Parathyroid adenoma (tissue), 2 donors: Measurements from ENCODE around the gene EFCAB14.
A peak's percentile ranks its signal among the peaks of the same experiment; 100 is the strongest.
"Not testable (repeated sequence)": the region's sequence is repeated elsewhere in the genome, so short reads cannot be mapped to it uniquely, and the experiment has no call there.

Source experiments
- H2AFZ ChIP-seq: fragments of 300-600 bp; sonication (generic); one replicate; pipeline ENCODE4 v1.7.0; 2017; ENCODE audit warnings: antibody characterized with exemption, mild to moderate bottlenecking
- H3K27ac ChIP-seq: fragments of 300-600 bp; sonication (generic); one replicate; pipeline ENCODE4 v1.7.0; 2017
- H3K27me3 ChIP-seq: fragments of 300-600 bp; sonication (generic); one replicate; pipeline ENCODE4 v1.7.0; 2017; ENCODE audit warnings: low read length; ENCODE audit not compliant: control insufficient read depth, insufficient read depth
- H3K36me3 ChIP-seq: fragments of 300-600 bp; sonication (generic); one replicate; pipeline ENCODE4 v1.7.0; 2017; ENCODE audit warnings: low read length; ENCODE audit not compliant: control insufficient read depth, insufficient read depth
- H3K4me1 ChIP-seq: fragments of 300-600 bp; sonication (generic); one replicate; pipeline ENCODE4 v1.7.0; 2017; ENCODE audit warnings: control low read depth
- H3K4me2 ChIP-seq: fragments of 300-600 bp; sonication (generic); one replicate; pipeline ENCODE4 v1.7.0; 2017; ENCODE audit warnings: low read length
- H3K4me3 ChIP-seq: fragments of 300-600 bp; sonication (generic); one replicate; pipeline ENCODE4 v1.7.0; 2017; ENCODE audit warnings: low read depth, low read length
- H3K79me2 ChIP-seq: fragments of 300-600 bp; sonication (generic); one replicate; pipeline ENCODE4 v1.7.0; 2017; ENCODE audit warnings: control low read depth
- H3K9ac ChIP-seq: fragments of 300-600 bp; sonication (generic); one replicate; pipeline ENCODE4 v1.7.0; 2017; ENCODE audit warnings: mild to moderate bottlenecking
- H3K9me3 ChIP-seq: fragments of 300-600 bp; sonication (generic); one replicate; pipeline ENCODE4 v1.7.0; 2017; ENCODE audit warnings: low read length; ENCODE audit not compliant: control insufficient read depth
- TF ChIP-seq, protein P1 (sequence below): fragments of 300-600 bp; sonication (generic); IDR thresholded peaks from one replicate; pipeline ENCODE4 v1.7.0; 2017; ENCODE audit warnings: antibody characterized with exemption, mild to moderate bottlenecking
- donor health status: primary hyperparathyroidism.

The EFCAB14 gene

GRCh38 chr1:46724991-46725735 is 6.2 kb upstream of the EFCAB14 start:
- Histone ChIP-seq H3K27me3 (no peaks in the 10 kb centered on the region), H3K9ac (no peak overlapping the region), H3K4me1 (no peaks in the 10 kb centered on the region), H3K27ac (no peak overlapping the region), H3K36me3 (no peaks in the 10 kb centered on the region), H3K4me3 (no peak overlapping the region), H3K79me2 (no peaks in the 10 kb centered on the region), H2AFZ (no peak overlapping the region), H3K9me3 (no peaks in the 10 kb centered on the region), H3K4me2 (peak overlapping the region; percentile 23)
- TF ChIP-seq, protein P1, sequence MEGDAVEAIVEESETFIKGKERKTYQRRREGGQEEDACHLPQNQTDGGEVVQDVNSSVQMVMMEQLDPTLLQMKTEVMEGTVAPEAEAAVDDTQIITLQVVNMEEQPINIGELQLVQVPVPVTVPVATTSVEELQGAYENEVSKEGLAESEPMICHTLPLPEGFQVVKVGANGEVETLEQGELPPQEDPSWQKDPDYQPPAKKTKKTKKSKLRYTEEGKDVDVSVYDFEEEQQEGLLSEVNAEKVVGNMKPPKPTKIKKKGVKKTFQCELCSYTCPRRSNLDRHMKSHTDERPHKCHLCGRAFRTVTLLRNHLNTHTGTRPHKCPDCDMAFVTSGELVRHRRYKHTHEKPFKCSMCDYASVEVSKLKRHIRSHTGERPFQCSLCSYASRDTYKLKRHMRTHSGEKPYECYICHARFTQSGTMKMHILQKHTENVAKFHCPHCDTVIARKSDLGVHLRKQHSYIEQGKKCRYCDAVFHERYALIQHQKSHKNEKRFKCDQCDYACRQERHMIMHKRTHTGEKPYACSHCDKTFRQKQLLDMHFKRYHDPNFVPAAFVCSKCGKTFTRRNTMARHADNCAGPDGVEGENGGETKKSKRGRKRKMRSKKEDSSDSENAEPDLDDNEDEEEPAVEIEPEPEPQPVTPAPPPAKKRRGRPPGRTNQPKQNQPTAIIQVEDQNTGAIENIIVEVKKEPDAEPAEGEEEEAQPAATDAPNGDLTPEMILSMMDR = peak; percentile 68

GRCh38 chr1:46723901-46724300 is 5.0 kb upstream of the EFCAB14 start:
- H3K27ac ChIP-seq = no peak overlapping the region
- no peak overlapping the region for H3K9ac ChIP-seq
- peaks cover 2% of the 10 kb centered on the region for H3K4me1 ChIP-seq
- H3K79me2 ChIP-seq = no peaks in the 10 kb centered on the region
- TF ChIP-seq, protein P1 = no peak
- H3K4me2 ChIP-seq = no peak overlapping the region
- H3K4me3 ChIP-seq = no peak overlapping the region
- H3K9me3 ChIP-seq = no peaks in the 10 kb centered on the region
- H3K27me3 ChIP-seq = no peaks in the 10 kb centered on the region
- H3K36me3 ChIP-seq = no peaks in the 10 kb centered on the region
- no peak overlapping the region for H2AFZ ChIP-seq

DNA sequence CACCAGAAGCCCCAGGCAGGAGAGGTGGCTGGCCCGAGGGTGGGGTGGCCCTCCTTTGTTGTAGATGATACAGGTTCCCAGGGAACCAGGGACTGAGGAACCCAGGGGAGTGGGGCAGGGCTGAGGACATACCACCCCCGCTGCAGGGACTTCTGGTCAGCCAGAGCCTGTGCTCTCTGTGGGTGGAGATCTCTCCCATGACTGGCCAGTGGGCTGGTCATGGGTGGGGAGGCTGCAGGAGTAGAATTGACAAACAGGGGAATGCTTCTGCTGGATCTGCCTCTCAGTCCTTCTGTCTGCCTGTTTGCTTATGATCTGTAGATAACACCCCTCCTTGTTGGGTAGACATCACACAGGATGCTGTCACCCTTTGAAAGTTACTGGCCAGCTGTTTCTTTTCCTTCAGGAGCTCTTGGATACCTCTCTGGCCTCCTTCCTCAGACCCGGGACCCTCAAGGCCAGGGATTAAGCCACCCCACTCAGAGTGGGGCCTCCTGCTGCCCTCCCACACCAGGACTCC is 2.8 kb upstream of the EFCAB14 start:
- no peaks in the 10 kb centered on the region for H3K27me3 ChIP-seq
- no peaks in the 10 kb centered on the region for H3K36me3 ChIP-seq
- no peak overlapping the region for H3K27ac ChIP-seq
- TF ChIP-seq, protein P1 = no peak
- H3K9ac ChIP-seq = no peak overlapping the region
- no peak overlapping the region for H3K4me3 ChIP-seq
- H2AFZ ChIP-seq = no peak overlapping the region
- H3K9me3 ChIP-seq = no peaks in the 10 kb centered on the region
- H3K4me1 ChIP-seq = peaks cover 2% of the 10 kb centered on the region
- H3K4me2 ChIP-seq = no peak overlapping the region
- H3K79me2 ChIP-seq = peaks cover 10% of the 10 kb centered on the region

- H3K9me3 ChIP-seq = no peaks in the 10 kb centered on the region
- H3K9ac ChIP-seq = no peak overlapping the region
- H3K4me2 ChIP-seq = no peak overlapping the region
- H3K36me3 ChIP-seq = no peaks in the 10 kb centered on the region
- peaks cover 10% of the 10 kb centered on the region for H3K79me2 ChIP-seq
- no peak overlapping the region for H3K27ac ChIP-seq
- no peak overlapping the region for H2AFZ ChIP-seq
- H3K4me1 ChIP-seq = peaks cover 2% of the 10 kb centered on the region
- H3K27me3 ChIP-seq = no peaks in the 10 kb centered on the region
- TF ChIP-seq, protein P1 = no peak
- H3K4me3 ChIP-seq = no peak overlapping the region
These were observed 2.3 kb upstream of the EFCAB14 start for GRCh38 chr1:46721204-46721603.

DNA sequence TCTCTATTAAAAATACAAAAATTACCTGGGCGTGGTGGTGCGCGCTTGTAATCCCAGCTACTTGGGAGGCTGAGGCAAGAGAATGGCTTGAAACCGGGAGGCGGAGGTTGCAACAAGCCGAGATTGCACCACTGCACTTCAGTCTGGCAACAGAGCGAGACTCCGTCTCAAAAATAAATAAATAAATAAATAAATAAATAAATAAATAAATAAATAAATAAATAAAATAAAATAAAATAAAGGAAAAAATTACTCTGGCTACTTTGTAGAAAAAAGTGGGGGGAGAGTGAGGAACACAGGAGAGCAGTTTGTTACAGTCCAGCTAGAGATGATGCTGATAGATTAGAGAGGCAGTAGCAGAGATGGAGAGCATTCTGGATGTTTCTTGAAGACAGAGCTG is 1.4 kb upstream of the EFCAB14 start:
- H3K4me1 ChIP-seq, H3K4me2 ChIP-seq, H3K9ac ChIP-seq, H3K27ac ChIP-seq, H3K4me3 ChIP-seq, H3K27me3 ChIP-seq, H3K79me2 ChIP-seq, H3K36me3 ChIP-seq, H2AFZ ChIP-seq, H3K9me3 ChIP-seq: not testable (repeated sequence)
